Endothelial cell of umbilical vein (primary cell): ENCODE results near the gene DOLK. TPM values are rescaled to one million over a fixed set of nuclear protein-coding genes. Genes with fewer than 3 reads are reported as not detected.

ENCODE experiments used
- BruUV-seq: library from RNA; stranded (reverse); fragments of 400-500 nt; replicated peaks from 2 replicates; lab custom pipeline; 2021; lab: Mats Ljungman, UMichigan
- CTCF ChIA-PET: fragments of 300-600, 350-600 bp; sonication (Branson Sonifier 250); formaldehyde crosslinking; loops from one replicate; lab custom pipeline; 2021; ENCODE audit warnings: antibody characterized with exemption, inconsistent platforms; lab: Charles Lee
- POLR2A ChIA-PET: fragments of 300-600, 350-600 bp; sonication (Branson Sonifier 250); formaldehyde crosslinking; loops from one replicate; lab custom pipeline; 2021; ENCODE audit warnings: antibody characterized with exemption, inconsistent platforms; lab: Charles Lee
- DNase-seq: peaks from one replicate; pipeline ENCODE4 v3.0.0-alpha.2; 2011; ENCODE audit warnings: low read depth, low spot score
- FAIRE-seq: peaks from 2 replicates; lab custom pipeline; 2011; peaks lifted over from hg19 to GRCh38; lab: Jason Lieb, UNC
- H2AFZ ChIP-seq: 2 replicates; pipeline ENCODE4 v1.6.0; 2012; ENCODE audit warnings: low read depth, low read length, control low read depth, inconsistent platforms
- H3K27ac ChIP-seq: 2 replicates; pipeline ENCODE4 v1.5.1; 2011; ENCODE audit warnings: low read depth, mild to moderate bottlenecking, control low read depth, low read length, moderate library complexity; ENCODE audit not compliant: insufficient read depth
- H3K27me3 ChIP-seq, 2 experiments: 2 replicates each; pipeline versions ENCODE4 v1.6.0 to v1.6.1; 2011; ENCODE audit warnings: low read length in 2 of 2, mixed read lengths in 1 of 2; ENCODE audit not compliant: control insufficient read depth in 2 of 2, insufficient read depth in 2 of 2
- H3K36me3 ChIP-seq, 2 experiments: 2 replicates in 1 of 2; 3 replicates in 1 of 2; pipeline ENCODE4 v1.5.1; 2011; ENCODE audit warnings: low read length in 2 of 2, mild to moderate bottlenecking in 1 of 2, moderate library complexity in 1 of 2; ENCODE audit not compliant: control insufficient read depth in 2 of 2, insufficient read depth in 2 of 2; ENCODE audit errors: extremely low read depth in 1 of 2
- H3K4me1 ChIP-seq: 3 replicates; pipeline ENCODE4 v1.5.1; 2011; ENCODE audit warnings: mild to moderate bottlenecking, low read length; ENCODE audit not compliant: control insufficient read depth, insufficient read depth; ENCODE audit errors: extremely low read depth
- H3K4me2 ChIP-seq: 2 replicates; pipeline ENCODE4 v1.6.1; 2011; ENCODE audit warnings: low read length, control low read depth, mixed read lengths; ENCODE audit not compliant: insufficient read depth
- H3K4me3 ChIP-seq, 3 experiments: fragments of 200-600 bp in 1 of 3; sonication (generic), shearing (Covaris generic) in 1 of 3; replicated peaks in 1 of 3; 2 replicates each; pipeline ENCODE4 v1.5.1; 2011 to 2016; ENCODE audit warnings: control low read depth in 3 of 3, low read length in 3 of 3, mild to moderate bottlenecking in 2 of 3, inconsistent platforms in 1 of 3, low read depth in 1 of 3, moderate library complexity in 1 of 3; ENCODE audit not compliant: insufficient read depth in 1 of 3
- H3K79me2 ChIP-seq: 2 replicates; pipeline ENCODE4 v1.6.0; 2012; ENCODE audit warnings: low read length, inconsistent platforms; ENCODE audit not compliant: control insufficient read depth, insufficient read depth
- H3K9ac ChIP-seq: replicated peaks from 2 replicates; pipeline ENCODE3; 2011; ENCODE audit warnings: low read length, control low read depth; ENCODE audit not compliant: insufficient read depth; ENCODE audit errors: extremely low read depth
- H3K9me1 ChIP-seq: replicated peaks from 3 replicates; pipeline ENCODE4 v1.6.0; 2011; ENCODE audit warnings: mild to moderate bottlenecking, low read length; ENCODE audit not compliant: control insufficient read depth, insufficient read depth; ENCODE audit errors: extremely low read depth
- H3K9me3 ChIP-seq: replicated peaks from 2 replicates; pipeline ENCODE4 v1.5.1; 2012; ENCODE audit warnings: low read length, inconsistent platforms; ENCODE audit not compliant: control insufficient read depth, insufficient read depth
- H4K20me1 ChIP-seq: replicated peaks from 2 replicates; pipeline ENCODE3; 2011; ENCODE audit warnings: mild to moderate bottlenecking, low read length; ENCODE audit not compliant: control insufficient read depth, insufficient read depth; ENCODE audit errors: extremely low read depth
- CTCF ChIP-seq, 2 donors: IDR thresholded peaks; 1 replicate in 1 of 2; 2 replicates in 1 of 2; pipeline ENCODE4 v1.5.1; 2011; ENCODE audit warnings: low read length in 2 of 2, mild to moderate bottlenecking in 2 of 2, moderate library complexity in 2 of 2, control low read depth in 1 of 2, inconsistent platforms in 1 of 2, low read depth in 1 of 2; ENCODE audit not compliant: insufficient read depth in 1 of 2; ENCODE audit errors: extremely low read depth in 1 of 2
- EZH2 ChIP-seq: IDR thresholded peaks from 2 replicates; pipeline ENCODE4 v1.6.1; 2012; ENCODE audit warnings: borderline replicate concordance, low read depth, mild to moderate bottlenecking, moderate library complexity, low read length, inconsistent platforms; ENCODE audit not compliant: severe bottlenecking
- FOS ChIP-seq: IDR thresholded peaks from 2 replicates; pipeline ENCODE4 v1.6.1; 2011; ENCODE audit warnings: mild to moderate bottlenecking, low read length, moderate library complexity, borderline replicate concordance; ENCODE audit not compliant: insufficient read depth
- GATA2 ChIP-seq: IDR thresholded peaks from 2 replicates; pipeline ENCODE4 v1.7.0; 2011; ENCODE audit warnings: low read depth, mild to moderate bottlenecking, moderate library complexity, mixed read lengths, low read length; ENCODE audit not compliant: insufficient read length, insufficient read depth
- JUN ChIP-seq: IDR thresholded peaks from 2 replicates; pipeline ENCODE4 v1.6.1; 2011; ENCODE audit warnings: borderline replicate concordance, low read depth; ENCODE audit not compliant: insufficient read length, insufficient read depth
- MAX ChIP-seq: IDR thresholded peaks from 2 replicates; pipeline ENCODE4 v1.6.1; 2011; ENCODE audit not compliant: insufficient read depth, insufficient read length
- MYC ChIP-seq: IDR thresholded peaks from one replicate; pipeline ENCODE4 v1.6.1; 2011; ENCODE audit warnings: mild to moderate bottlenecking, low read depth, low read length
- POLR2A ChIP-seq: IDR thresholded peaks from 2 replicates; pipeline ENCODE4 v1.6.1; 2012; ENCODE audit warnings: low read depth, mild to moderate bottlenecking, control low read depth, low read length
- POLR2AphosphoS5 ChIP-seq: IDR thresholded peaks from 2 replicates; pipeline ENCODE4 v1.6.1; 2012; ENCODE audit warnings: low read depth, mild to moderate bottlenecking, control low read depth, low read length, moderate library complexity; ENCODE audit not compliant: insufficient read depth
- dilution Hi-C: fragments of 300-500 bp; cut with MboI; formaldehyde crosslinking; loops from one replicate; pipeline ENCODE4 v1.15.0; 2019; ENCODE audit warnings: low sequenced_read_pairs; ENCODE audit not compliant: extremely low pct_ligation_motif_present
- intact Hi-C: fragments of 100-400 bp; cut with micrococcal nuclease; formaldehyde crosslinking; loops from one replicate; pipeline ENCODE4 v1.10.0; 2022
- polyA plus RNA-seq, 4 experiments: library from polyadenylated mRNA; depleted of rRNA in 3 of 4; stranded (reverse) in 3 of 4; unstranded in 1 of 4; fragments of >200 nt; gene quantifications; 2 replicates each; pipeline versions ENCODE4 v1.2.1 to v1.2.3, GENCODE V29; 2011 to 2012; ENCODE audit warnings: missing spikeins in 1 of 4
- total RNA-seq: library from RNA; stranded (reverse); gene quantifications from 2 replicates; pipeline ENCODE4 v1.2.3, GENCODE V29; 2021

DOLK gene
- total and polyA plus RNA-seq, 2 donors (not counting 3 experiments of a cell fraction or from before 2014, with no cell fraction given), result 22.3 to 59.8 TPM

GRCh38 chr9:128913995-128914772, 33.2 kb downstream of the DOLK start:
- H3K4me1 ChIP-seq, result peaks cover 73% of the 10 kb centered on the region
- H3K27ac ChIP-seq, result peak overlapping the region; percentile 94
- no peaks in the 10 kb centered on the region for H3K9me1 ChIP-seq
- dilution Hi-C loops (no loop called here), intact Hi-C loops (no loop called here)
- H3K36me3 ChIP-seq, result peaks cover 18 to 33% of the 10 kb centered on the region in 2 experiments
- no peaks in the 10 kb centered on the region for H3K27me3 ChIP-seq
- peaks cover 58% of the 10 kb centered on the region for H3K79me2 ChIP-seq
- ChIA-PET POLR2A (no interaction called here), CTCF (interaction anchor here (0.6 to 1.3 kb wide), 2 partner anchors 14 to 39 kb away, joined by 3 to 4 read pairs; no protein-coding TSS in a partner anchor)
- BruUV-seq, result no TSS peak
- H4K20me1 ChIP-seq, result no peaks in the 10 kb centered on the region
- no peak overlapping the region for H2AFZ ChIP-seq
- no peak overlapping the region for H3K4me3 ChIP-seq
- TF ChIP-seq EZH2 (no peak), POLR2AphosphoS5 (no peak), GATA2 (no peak), POLR2A (no peak), MYC (no peak), JUN (no peak), MAX (no peak), CTCF (IDR thresholded peaks at IDR 0.05; ENCODE audit: extremely low read depth in 1 of 2, insufficient read depth in 1 of 2, low read depth in 1 of 2, low read length in 2 of 2) (no peak), FOS (no peak)
- no peak overlapping the region for H3K4me2 ChIP-seq
- DNase-seq (no peak), FAIRE-seq (no peak)
- no peaks in the 10 kb centered on the region for H3K9me3 ChIP-seq
- no peak overlapping the region for H3K9ac ChIP-seq
